ENCODE measurements around the gene PIP.
A peak's percentile ranks its signal among the peaks of the same experiment; 100 is the strongest.
"Not testable (repeated sequence)": the region's sequence is repeated elsewhere in the genome, so short reads cannot be mapped to it uniquely, and the experiment has no call there.

The PIP gene, protein sequence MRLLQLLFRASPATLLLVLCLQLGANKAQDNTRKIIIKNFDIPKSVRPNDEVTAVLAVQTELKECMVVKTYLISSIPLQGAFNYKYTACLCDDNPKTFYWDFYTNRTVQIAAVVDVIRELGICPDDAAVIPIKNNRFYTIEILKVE

DNA sequence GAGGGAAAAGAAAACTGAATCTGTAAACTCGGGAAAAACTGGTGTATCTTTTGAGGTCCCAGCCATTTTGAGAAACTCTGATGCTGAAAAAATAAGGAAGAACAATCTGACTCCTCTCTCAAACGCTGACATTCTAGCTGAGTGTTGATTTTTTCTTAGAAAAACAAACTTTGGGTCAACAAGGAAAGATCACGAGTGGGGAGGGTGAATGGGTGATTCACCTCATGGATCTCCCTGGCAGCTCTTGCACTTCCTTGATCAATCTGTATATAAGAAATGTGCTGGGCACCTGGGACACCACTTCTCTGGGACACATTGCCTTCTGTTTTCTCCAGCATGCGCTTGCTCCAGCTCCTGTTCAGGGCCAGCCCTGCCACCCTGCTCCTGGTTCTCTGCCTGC lies at the start of gene PIP:
Gene PIP, plus strand, starts transcription at position 297 of the 400 bp plus-strand sequence. Its CDS starts 40 bp downstream, at position 337.
- no peak for DNase-seq

DNA sequence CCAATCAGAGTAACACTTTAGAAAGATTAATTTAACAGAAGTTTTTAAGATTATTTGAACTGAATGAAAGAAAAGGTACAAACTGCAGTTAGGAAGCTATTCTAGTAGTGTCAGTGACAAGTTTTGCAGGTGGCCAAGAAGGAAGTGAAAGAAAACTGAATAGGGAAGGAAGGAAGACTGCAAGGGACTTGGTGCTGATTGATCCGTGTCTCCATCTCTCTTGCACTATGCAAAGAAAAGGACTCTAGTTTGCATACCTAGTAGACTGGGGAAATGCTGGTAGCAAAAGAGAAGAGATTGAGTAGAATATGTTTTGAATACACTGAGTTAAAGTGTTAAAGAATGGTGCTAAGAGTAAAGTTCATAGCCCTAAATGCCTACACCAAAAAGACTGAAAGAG lies 46.8 kb upstream of the PIP start:
- no peak for DNase-seq

- not testable (repeated sequence) for DNase-seq
Observed at GRCh38 chr7:143085610-143086009, 46.3 kb upstream of the PIP start.

- DNase-seq = not testable (repeated sequence)
Observed at GRCh38 chr7:143088549-143089231, 43.2 kb upstream of the PIP start.

DNA sequence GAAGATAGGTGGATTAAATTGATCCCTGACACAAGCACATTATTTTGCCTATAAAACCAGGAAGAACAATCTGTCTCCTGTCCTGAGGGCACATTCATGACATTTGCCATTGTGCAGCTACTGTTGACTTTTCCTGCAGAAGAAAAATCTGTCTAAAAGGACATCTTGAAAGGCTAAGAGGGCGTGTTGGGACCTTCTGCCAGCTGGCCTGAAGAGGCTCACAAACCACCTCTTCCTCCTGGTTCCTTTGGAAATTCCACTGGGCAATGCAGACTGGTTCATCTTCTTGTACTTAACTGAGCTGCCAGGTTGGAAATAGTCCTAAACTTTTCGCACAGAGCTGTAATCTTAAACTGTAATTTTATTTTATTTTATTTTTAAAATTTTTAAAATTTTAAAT lies 35.7 kb upstream of the PIP start:
- no peak for DNase-seq

GRCh38 chr7:143099579-143099978 lies 32.3 kb upstream of the PIP start:
- not testable (repeated sequence) for DNase-seq

GRCh38 chr7:143104759-143105158 lies 27.1 kb upstream of the PIP start:
- DNase-seq = no peak

DNA sequence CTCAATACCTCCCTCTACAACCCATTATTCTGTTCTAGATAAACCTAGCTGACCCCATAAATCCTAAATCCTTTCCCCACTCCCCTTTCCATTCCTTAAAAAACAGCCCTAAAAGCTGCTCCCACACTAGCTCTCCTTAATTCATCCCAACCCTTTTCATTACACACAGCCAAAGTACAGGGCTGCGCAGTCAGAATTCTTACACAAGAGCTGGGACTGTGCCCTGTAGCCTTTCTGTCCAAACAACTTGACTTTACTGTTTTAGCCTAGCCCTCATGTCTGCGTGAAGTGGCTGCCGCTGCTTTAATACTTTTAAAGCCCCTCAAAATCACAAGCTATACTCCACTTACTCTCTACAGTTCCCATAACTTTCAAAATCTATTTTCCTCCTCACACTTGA lies 23.9 kb upstream of the PIP start:
- DNase-seq = not testable (repeated sequence)

GRCh38 chr7:143117395-143117794 lies 14.5 kb upstream of the PIP start:
- no peak for DNase-seq

DNA sequence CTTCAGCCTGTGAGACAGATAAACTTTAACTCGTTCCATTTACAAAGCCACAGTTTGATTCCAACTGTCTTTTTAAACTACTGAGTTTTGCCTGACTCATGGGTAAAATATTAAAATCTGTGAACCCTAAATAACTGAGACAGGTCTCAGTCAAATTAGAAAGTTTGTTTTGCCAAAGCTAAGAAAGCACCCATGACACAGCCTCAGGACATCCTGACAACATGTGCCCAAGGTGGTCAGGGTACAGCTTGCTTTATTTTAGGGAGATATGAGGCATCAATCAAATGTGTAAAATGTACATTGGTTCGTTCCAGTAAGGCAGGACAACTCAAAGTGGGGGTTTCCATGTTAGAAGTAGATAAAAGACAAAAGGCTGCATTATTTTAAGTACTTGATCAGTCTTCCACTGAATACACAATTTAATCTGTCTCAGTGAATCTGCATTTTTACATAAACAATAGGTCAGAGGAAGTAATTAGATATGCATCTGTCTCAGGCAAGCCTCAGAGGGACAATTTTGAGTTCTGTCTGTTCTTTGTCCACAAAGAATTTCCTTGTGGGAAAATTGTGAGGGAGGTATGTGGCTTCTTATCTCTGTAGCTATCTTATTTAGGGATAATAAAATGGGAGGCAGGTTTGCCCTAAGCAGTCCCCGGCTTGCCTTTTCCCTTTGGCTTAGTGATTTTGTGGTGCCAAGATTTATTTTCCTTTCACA lies 11.0 kb upstream of the PIP start:
- no peak for DNase-seq

DNA sequence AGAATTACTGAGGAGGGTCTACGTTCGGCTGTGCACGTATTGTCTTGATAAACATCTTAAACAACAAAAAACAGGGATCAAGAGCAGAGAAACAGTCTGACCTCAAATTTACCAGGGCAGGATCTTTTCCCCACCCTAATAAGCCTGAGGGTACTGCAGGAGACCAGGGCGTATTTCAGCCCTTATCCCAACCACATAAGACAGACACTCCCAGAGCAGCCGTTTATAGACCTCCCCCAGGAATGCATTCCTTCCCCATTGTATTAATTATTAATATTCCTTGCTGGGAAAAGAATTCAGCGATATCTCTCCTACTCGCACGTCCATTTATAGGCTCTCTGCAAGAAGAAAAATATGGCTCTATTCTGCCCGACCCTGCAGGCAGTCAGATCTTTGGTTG lies 8.6 kb upstream of the PIP start:
- not testable (repeated sequence) for DNase-seq

DNA sequence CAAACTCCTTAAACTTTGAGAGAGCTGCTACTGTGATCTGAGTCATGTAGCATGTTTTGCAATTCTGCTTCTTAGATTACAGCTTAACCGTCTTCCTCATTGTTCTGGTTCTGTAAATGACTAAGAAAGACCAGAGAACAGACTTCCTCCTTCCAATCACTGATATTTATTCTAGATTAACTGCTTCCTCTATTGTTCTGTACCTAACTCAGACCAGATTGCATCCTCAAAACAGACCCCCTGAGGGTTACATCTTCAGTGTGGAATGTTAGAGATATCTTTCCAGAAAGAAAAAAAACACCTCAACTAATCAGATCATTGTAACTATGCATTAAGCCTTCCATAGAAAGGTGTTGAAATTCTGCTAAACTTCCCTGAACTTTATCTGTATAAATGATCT lies 5.7 kb upstream of the PIP start:
- peak; percentile 95 to 98 for DNase-seq

DNA sequence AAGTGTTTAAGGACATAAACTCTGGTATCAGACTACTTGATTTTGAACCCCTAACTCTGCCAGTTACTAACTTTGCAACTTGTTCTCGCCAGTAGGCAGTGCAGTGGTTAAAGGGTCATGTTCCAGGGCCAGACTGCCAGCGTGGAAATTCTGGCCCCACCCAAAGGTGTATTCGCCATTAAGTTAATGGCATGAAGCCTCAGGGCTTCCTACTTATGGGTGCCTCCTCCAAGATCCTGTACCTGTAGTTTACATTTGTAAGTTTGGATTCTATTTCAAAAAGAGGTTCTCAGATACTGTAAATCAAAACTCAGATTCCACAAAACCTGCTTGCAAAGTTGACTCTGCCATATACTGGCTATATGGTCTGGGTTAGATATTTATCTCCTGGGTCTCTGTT lies 2.8 kb upstream of the PIP start:
- DNase-seq = no peak

- DNase-seq = no peak
Observed at GRCh38 chr7:143129477-143129876, 2.4 kb upstream of the PIP start.

DNA sequence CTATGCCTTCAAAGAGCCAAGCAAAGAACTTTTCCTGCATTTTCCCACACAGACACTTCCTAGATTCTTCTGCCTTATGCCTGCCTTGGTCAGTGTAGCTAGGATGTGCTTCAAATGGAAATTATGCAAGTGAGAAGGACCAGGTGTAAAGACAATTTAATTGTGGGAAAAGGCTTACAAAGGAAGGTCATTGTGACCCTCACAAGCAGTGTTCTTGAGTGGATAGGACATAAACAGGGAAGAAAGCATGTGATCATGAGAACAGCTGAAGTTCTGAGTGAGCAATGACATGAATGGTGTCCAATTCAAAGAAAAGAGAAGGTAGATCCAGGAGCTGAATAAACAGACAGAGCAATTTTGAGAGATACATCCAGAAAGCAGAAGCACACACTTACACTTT lies 1.3 kb upstream of the PIP start:
- no peak for DNase-seq

DNA sequence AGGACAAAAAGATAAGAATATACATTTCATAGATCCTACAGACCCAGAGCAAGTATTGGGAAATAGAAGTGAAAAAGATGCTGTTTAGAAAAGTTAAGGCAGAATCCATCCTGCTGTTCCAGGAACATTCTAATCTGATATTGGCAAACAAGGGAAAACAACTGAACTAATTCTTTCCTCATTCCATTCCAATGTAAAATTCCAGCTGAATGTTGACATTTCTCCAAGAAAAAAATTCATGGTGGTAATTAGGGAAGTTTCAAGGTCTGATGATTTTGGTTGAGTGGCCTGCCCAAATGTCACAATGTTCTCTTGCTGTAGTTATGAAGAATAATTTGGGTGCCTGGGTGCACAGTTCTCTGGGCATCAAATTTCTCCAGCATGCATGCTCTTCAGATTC lies 15.2 kb downstream of the PIP start:
- DNase-seq = no peak

DNA sequence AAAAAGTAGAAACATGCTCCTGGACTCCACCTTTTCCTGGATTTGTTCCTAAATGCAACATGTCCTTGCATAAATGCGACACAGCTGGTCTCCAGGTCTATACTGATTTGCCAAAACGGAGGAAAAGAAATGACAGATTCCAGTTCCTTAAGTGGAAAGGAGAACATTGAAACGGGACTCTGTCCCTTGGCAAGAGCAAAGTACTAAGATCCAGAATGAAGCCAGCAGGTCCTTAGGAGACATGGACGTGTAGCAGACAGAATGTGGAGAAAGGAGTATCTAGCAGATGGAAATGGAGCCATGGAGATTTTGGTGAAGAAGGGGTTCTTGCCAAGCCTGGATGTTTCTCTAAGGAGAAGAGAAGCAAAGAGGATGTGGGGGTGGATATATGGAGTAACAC lies 16.2 kb downstream of the PIP start:
- DNase-seq = no peak

- DNase-seq = no peak
Observed at GRCh38 chr7:143148651-143149050, 16.8 kb downstream of the PIP start.

DNA sequence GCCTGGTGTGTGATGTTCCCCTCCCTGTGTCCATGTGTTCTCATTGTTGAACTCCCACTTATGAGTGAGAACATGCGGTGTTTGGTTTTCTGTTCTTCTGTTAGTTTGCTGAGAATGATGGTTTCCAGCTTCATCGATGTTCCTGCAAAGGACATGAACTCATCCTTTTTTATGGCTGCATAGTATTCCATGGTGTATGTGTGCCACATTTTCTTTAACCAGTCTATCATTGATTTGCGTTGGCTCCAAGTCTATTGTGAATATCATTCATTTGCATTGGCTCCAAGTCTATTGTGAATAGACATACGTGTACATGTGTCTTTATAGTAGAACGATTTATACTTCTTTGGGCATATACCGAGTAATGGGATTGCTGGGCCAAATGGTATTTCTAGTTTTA lies 18.8 kb downstream of the PIP start:
- not testable (repeated sequence) for DNase-seq

- not testable (repeated sequence) for DNase-seq
Observed at GRCh38 chr7:143158617-143159016, 26.7 kb downstream of the PIP start.

DNA sequence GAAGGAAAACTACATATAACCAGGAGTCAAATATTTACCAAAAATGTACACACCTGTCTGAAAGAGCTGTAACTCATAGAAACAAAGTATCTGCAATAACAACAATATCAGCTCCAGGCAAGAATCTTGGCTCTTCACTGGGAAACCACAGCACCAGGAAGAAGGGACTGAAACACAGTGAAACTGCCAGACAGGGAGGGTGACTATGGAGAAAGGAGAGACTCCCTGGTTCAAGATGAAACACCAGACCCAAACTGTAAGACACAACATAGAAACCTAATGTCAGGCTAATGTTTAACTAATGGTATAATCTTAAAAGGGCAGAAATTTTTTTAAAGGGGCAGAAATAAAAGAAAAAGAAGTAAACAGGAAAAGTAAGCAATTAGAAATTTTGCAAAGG lies 39.8 kb downstream of the PIP start:
- DNase-seq = no peak

- DNase-seq = no peak
Observed at GRCh38 chr7:143172354-143172753, 40.5 kb downstream of the PIP start.

DNA sequence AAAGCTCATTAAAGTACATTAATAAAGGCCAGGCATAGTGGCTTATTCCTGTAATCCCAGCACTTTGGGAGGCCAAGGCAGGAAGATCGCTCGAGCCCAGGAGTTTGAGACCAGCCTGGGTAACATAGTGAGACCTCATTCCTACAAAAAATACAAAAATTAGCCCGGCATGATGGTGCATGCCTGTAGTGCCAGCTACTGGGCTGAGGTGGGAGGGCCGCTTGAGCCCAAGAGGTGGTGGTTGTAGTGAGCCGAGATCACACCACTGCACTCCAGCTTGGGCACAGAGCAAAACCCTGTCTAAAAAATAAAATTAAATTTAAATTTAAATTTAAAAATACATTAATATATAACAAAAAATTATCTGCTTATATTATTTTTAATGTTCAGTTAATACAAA lies 44.3 kb downstream of the PIP start:
- no peak for DNase-seq

DNA sequence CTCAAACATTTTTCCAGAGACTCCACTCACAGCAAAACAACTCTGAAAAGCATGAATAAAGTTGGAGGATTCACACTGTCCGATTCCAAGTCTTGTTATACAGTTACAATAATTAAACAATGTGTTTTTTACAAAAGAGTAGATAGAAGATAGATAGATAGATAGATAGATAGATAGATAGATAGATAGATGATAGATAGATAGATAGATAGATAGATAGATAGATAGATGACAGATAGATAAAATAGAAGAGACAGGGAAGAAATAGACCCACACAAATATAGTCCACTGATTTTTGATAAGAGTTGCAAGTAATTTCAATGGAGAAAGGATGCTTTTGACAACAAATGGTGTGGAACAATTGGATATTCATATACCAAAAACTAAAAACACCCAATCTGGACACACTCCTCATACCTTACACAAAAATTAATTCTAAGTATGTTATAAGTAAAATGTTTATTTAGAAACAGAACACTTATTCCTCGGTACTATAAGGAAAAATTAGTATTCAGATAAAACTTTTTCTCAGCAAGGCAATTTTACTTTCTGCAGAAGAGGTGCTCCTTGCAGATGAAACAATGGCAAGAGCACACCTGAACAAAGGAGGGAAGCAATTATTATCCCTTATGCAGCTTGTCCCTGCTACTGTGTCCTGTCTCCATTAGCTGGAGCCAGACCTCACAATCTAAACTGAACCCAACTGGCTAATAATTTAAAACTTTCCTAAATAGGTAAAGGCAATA lies 45.7 kb downstream of the PIP start:
- no peak for DNase-seq

Measured in Kasumi-1 (cell line).